ENCODE measurements around the gene GARRE1.

The GARRE1 gene

DNA sequence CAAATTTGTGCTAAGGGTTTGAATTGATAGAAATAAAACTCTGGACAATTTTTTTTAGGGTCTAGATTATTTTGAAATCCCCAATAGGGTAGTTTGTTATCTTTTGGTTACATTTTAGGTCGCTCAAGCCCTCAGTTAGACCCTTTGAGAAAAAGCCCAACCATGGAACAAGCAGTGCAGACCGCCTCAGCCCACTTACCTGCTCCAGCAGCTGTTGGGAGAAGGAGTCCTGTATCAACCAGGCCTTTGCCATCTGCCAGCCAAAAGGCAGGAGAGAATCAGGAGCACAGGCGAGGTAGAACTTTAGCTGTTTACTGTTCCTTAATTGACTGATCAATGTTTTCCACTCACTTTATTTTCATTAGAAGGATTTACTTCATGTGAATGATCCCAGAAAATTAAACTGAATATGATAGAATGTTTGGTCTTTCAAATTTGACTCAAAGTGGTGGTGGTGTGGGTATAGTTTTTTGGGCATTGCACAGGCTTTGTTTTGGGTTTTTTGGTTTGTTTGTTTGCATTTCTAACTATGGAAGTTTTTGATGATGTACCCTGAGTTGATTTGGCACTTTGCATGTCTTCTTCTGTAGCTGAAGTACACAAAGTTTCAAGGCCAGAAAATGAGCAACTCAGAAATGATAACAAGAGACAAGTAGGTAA lies 39.2 kb upstream of the GARRE1 start:
- TF ChIP-seq, protein P1, sequence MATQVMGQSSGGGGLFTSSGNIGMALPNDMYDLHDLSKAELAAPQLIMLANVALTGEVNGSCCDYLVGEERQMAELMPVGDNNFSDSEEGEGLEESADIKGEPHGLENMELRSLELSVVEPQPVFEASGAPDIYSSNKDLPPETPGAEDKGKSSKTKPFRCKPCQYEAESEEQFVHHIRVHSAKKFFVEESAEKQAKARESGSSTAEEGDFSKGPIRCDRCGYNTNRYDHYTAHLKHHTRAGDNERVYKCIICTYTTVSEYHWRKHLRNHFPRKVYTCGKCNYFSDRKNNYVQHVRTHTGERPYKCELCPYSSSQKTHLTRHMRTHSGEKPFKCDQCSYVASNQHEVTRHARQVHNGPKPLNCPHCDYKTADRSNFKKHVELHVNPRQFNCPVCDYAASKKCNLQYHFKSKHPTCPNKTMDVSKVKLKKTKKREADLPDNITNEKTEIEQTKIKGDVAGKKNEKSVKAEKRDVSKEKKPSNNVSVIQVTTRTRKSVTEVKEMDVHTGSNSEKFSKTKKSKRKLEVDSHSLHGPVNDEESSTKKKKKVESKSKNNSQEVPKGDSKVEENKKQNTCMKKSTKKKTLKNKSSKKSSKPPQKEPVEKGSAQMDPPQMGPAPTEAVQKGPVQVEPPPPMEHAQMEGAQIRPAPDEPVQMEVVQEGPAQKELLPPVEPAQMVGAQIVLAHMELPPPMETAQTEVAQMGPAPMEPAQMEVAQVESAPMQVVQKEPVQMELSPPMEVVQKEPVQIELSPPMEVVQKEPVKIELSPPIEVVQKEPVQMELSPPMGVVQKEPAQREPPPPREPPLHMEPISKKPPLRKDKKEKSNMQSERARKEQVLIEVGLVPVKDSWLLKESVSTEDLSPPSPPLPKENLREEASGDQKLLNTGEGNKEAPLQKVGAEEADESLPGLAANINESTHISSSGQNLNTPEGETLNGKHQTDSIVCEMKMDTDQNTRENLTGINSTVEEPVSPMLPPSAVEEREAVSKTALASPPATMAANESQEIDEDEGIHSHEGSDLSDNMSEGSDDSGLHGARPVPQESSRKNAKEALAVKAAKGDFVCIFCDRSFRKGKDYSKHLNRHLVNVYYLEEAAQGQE (IDR thresholded peaks at IDR 0.05; ENCODE audit: insufficient read depth in 1 of 2, low read depth in 2 of 2, low read length in 2 of 2) = no peak
- TF ChIP-seq FOXP2 (optimal IDR thresholded peaks at IDR 0.05; ENCODE audit: borderline replicate concordance, extremely low read depth, extremely low read length, insufficient read depth) = no peak
- no peak for TF ChIP-seq SIN3A (IDR thresholded peaks at IDR 0.05; ENCODE audit: borderline replicate concordance, insufficient read depth, low read length)
- TF ChIP-seq POLR2AphosphoS5 (IDR thresholded peaks at IDR 0.05; ENCODE audit: low read depth, low read length) = no peak
- TF ChIP-seq TAF1 (IDR thresholded peaks at IDR 0.05; ENCODE audit: borderline replicate concordance, insufficient read depth, low read length) = no peak

DNA sequence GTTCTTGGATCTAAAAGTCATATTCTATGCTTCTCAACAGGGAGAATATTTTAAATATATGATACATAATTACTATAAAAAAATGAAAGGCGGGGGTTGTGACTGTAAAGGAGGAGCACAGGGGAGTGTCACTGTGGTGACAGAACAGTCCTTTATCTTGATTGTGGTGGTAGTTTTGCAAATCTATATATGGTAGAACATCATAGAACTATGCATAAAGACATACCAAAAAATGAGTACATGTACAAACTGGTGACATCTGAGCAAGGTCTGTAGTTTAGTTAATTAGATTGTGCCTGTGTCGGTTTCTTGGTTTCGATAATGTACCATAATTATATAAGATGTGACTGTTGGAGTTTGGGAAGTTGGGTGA lies 38.7 kb upstream of the GARRE1 start:
- TF ChIP-seq POLR2AphosphoS5 (IDR thresholded peaks at IDR 0.05; ENCODE audit: low read depth, low read length) (no peak), FOXP2 (optimal IDR thresholded peaks at IDR 0.05; ENCODE audit: borderline replicate concordance, extremely low read depth, extremely low read length, insufficient read depth) (no peak), TAF1 (IDR thresholded peaks at IDR 0.05; ENCODE audit: borderline replicate concordance, insufficient read depth, low read length) (no peak), SIN3A (IDR thresholded peaks at IDR 0.05; ENCODE audit: borderline replicate concordance, insufficient read depth, low read length) (no peak)
- TF ChIP-seq, protein P1 (IDR thresholded peaks at IDR 0.05; ENCODE audit: insufficient read depth in 1 of 2, low read depth in 2 of 2, low read length in 2 of 2) = no peak

DNA sequence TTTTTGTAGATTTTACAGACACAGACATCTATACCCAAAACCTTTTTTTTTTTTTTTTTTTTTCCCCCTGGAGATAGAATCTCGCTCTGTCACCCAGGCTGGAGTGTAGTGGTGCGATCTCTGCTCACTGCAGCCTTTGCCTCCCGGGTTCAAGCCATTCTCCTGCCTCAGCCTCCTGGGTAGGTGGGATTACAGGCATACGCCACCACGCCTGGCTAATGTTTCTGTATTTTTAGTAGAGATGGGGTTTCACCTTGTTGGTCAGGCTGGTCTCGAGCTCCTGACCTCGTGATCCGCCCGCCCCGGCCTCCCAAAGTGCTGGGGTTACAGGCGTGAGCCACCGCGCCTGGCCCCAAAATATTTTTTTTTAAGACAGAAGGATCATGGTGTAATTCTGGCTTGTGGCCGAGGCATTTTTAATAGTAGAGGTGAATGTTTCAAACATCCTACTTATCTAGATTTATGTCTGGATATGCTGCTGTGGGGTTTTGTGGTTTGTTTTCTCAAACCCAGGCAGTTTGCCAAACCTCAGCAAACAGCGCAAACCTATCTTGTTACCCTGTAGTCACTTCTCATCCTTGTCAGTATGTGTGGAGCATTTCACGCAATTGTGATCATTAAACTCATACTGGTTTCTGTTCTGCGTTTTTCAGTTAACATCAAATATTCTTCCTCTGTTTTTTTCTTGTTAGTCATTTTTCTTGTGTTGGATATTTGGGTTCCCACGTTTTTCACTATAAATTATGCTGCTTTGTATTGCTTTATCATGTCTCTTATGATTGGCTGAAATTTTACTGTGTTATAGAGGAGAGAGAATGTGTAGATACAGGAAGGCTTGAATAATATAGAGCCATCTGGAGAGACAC lies 36.2 kb upstream of the GARRE1 start:
- TF ChIP-seq, protein P1 (IDR thresholded peaks at IDR 0.05; ENCODE audit: insufficient read depth in 1 of 2, low read depth in 2 of 2, low read length in 2 of 2) = no peak
- TF ChIP-seq TAF1 (IDR thresholded peaks at IDR 0.05; ENCODE audit: borderline replicate concordance, insufficient read depth, low read length) = no peak
- TF ChIP-seq FOXP2 (optimal IDR thresholded peaks at IDR 0.05; ENCODE audit: borderline replicate concordance, extremely low read depth, extremely low read length, insufficient read depth) = no peak
- no peak for TF ChIP-seq POLR2AphosphoS5 (IDR thresholded peaks at IDR 0.05; ENCODE audit: low read depth, low read length)
- no peak for TF ChIP-seq SIN3A (IDR thresholded peaks at IDR 0.05; ENCODE audit: borderline replicate concordance, insufficient read depth, low read length)

DNA sequence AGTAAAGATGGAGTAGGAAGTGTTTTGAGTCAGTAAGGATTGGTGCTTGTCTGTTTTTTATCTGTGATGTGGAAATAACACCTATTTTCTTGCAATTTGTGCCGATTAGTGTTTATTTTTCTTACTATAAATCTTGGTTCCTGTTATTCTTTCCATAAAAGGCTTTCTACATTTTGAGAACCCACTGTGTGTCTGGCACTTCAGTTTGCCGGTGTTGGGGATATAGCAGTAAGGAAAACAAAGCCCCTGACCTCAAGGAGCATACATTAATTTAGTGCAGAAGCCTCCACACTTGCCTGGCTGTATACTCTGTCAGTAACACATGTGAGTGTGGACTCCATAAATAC lies 35.6 kb upstream of the GARRE1 start:
- TF ChIP-seq TAF1 (IDR thresholded peaks at IDR 0.05; ENCODE audit: borderline replicate concordance, insufficient read depth, low read length) = no peak
- TF ChIP-seq FOXP2 (optimal IDR thresholded peaks at IDR 0.05; ENCODE audit: borderline replicate concordance, extremely low read depth, extremely low read length, insufficient read depth) = no peak
- no peak for TF ChIP-seq SIN3A (IDR thresholded peaks at IDR 0.05; ENCODE audit: borderline replicate concordance, insufficient read depth, low read length)

DNA sequence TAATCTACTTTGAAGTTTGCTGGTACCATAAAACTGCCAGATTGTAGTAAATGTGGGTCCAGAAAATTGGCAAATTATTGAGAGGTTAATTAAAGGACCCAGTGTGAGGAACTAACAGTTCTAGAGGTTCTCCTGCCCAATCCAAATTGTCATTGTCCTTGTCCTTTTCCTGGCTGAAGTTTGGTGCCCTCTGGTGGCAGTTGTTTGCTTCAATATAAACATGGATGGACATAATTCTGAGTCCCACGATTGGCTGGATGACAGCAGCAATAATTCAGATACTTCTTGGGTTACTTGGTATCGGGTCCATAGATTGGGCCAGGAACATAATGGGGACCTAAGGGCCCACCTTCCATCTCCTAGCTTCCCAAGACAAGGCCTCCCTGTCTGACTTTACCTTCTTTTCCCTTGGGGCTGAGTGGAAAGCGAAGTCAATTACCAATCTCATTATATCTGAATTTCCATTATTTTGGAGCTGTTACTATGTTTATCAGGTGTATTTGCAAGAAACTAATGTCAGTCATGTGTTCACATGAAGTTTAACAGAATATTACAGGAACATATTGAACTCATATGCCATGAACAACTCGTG lies 33.8 kb upstream of the GARRE1 start:
- TF ChIP-seq SIN3A (IDR thresholded peaks at IDR 0.05; ENCODE audit: borderline replicate concordance, insufficient read depth, low read length) (no peak), FOXP2 (optimal IDR thresholded peaks at IDR 0.05; ENCODE audit: borderline replicate concordance, extremely low read depth, extremely low read length, insufficient read depth) (no peak), TAF1 (IDR thresholded peaks at IDR 0.05; ENCODE audit: borderline replicate concordance, insufficient read depth, low read length) (no peak), POLR2AphosphoS5 (IDR thresholded peaks at IDR 0.05; ENCODE audit: low read depth, low read length) (no peak)
- TF ChIP-seq, protein P1 (IDR thresholded peaks at IDR 0.05; ENCODE audit: insufficient read depth in 1 of 2, low read depth in 2 of 2, low read length in 2 of 2) = no peak

Data from PFSK-1 (cell line).